GM23338 (cell line): ENCODE results near the gene KLHL22. TPM values are rescaled to one million over a fixed set of nuclear protein-coding genes. Genes with fewer than 3 reads are reported as not detected.

Experiments used
- ATAC-seq: fragments of 200-7000 bp; cut with Tn5 transposase; 3 replicates; pipeline ENCODE4 v1.9.1; 2020
- DNase-seq: peaks from one replicate; pipeline ENCODE4 v3.0.0-alpha.2; 2015; ENCODE audit warnings: low spot score
- H2AFZ ChIP-seq: fragments of 200-600 bp; sonication (generic); 2 replicates; pipeline ENCODE4 v1.8.0; 2016; ENCODE audit warnings: antibody characterized with exemption, mild to moderate bottlenecking, moderate library complexity
- H3F3A ChIP-seq: fragments of 200-600 bp; sonication (generic); replicated peaks from 2 replicates; pipeline ENCODE4 v1.8.0; 2017; ENCODE audit warnings: antibody characterized with exemption, mixed run types, low read depth
- H3K27ac ChIP-seq: fragments of 200-600 bp; sonication (generic); 2 replicates; pipeline ENCODE4 v1.6.1; 2016; ENCODE audit warnings: low read depth
- H3K27me3 ChIP-seq: fragments of 200-600 bp; sonication (generic); 2 replicates; pipeline ENCODE4 v1.8.0; 2016; ENCODE audit warnings: mild to moderate bottlenecking, mixed run types, moderate library complexity; ENCODE audit not compliant: insufficient read depth
- H3K36me3 ChIP-seq: fragments of 200-600 bp; sonication (generic); 2 replicates; pipeline ENCODE4 v1.8.0; 2016; ENCODE audit warnings: mild to moderate bottlenecking; ENCODE audit not compliant: insufficient read depth
- H3K4me1 ChIP-seq: fragments of 200-600 bp; sonication (generic); 2 replicates; pipeline ENCODE4 v1.8.0; 2016; ENCODE audit warnings: mild to moderate bottlenecking, moderate library complexity; ENCODE audit not compliant: insufficient read depth
- H3K4me2 ChIP-seq: fragments of 200-600 bp; sonication (generic); 2 replicates; pipeline ENCODE4 v1.7.1; 2017; ENCODE audit warnings: mixed run types
- H3K4me3 ChIP-seq: fragments of 200-600 bp; sonication (generic); 2 replicates; pipeline ENCODE4 v1.6.1; 2016; ENCODE audit warnings: mixed run types
- H3K79me2 ChIP-seq: fragments of 200-600 bp; sonication (generic); replicated peaks from 2 replicates; pipeline ENCODE4 v1.8.0; 2017; ENCODE audit warnings: mild to moderate bottlenecking; ENCODE audit not compliant: insufficient read depth
- H3K9me2 ChIP-seq: fragments of 200-600 bp; sonication (generic); 2 replicates; pipeline ENCODE4 v1.8.0; 2017; ENCODE audit not compliant: insufficient read depth
- H4K20me1 ChIP-seq: fragments of 200-600 bp; sonication (generic); replicated peaks from 2 replicates; pipeline ENCODE4 v1.8.0; 2017; ENCODE audit warnings: mild to moderate bottlenecking; ENCODE audit not compliant: insufficient read depth
- H3K27ac Mint-ChIP-seq: 2 replicates; pipeline ENCODE4 v1.8.0; 2020; ENCODE audit warnings: inconsistent platforms, mild to moderate bottlenecking, moderate library complexity, mixed read lengths
- H3K27me3 Mint-ChIP-seq: 3 replicates; pipeline ENCODE4 v1.8.0; 2022; ENCODE audit warnings: low read depth, mild to moderate bottlenecking, moderate library complexity, mixed read lengths, inconsistent platforms; ENCODE audit not compliant: insufficient read depth, poor library complexity
- H3K36me3 Mint-ChIP-seq: 3 replicates; pipeline ENCODE4 v1.8.0; 2021; ENCODE audit warnings: low read depth, mild to moderate bottlenecking, inconsistent platforms, moderate library complexity, mixed read lengths
- H3K4me1 Mint-ChIP-seq: 3 replicates; pipeline ENCODE4 v1.8.0; 2020; ENCODE audit warnings: mild to moderate bottlenecking, inconsistent platforms, mixed read lengths
- H3K4me3 Mint-ChIP-seq: 3 replicates; pipeline ENCODE4 v1.8.0; 2021; ENCODE audit warnings: moderate library complexity, mild to moderate bottlenecking, inconsistent platforms, mixed read lengths
- H3K9me3 Mint-ChIP-seq: 3 replicates; pipeline ENCODE4 v1.8.0; 2020; ENCODE audit warnings: moderate library complexity, mild to moderate bottlenecking, inconsistent platforms, mixed read lengths
- CTCF ChIP-seq, 2 experiments: fragments of 200-600 bp in 1 of 2; sonication (generic) in 1 of 2; conservative IDR thresholded peaks; 2 replicates each; pipeline versions ENCODE4 v1.5.1 to v1.6.1; 2016 to 2017; ENCODE audit warnings: antibody characterized with exemption in 2 of 2, low read depth in 2 of 2, mild to moderate bottlenecking in 2 of 2, moderate library complexity in 1 of 2
- ETS1 ChIP-seq: IDR thresholded peaks from 2 replicates; pipeline ENCODE4 v1.6.1; 2016; ENCODE audit warnings: antibody characterized with exemption
- ZNF462 ChIP-seq: fragments of 250-450 bp; sonication (Bioruptor Pico); IDR thresholded peaks from 2 replicates; pipeline ENCODE4 v1.5.0; 2020; ENCODE audit warnings: mild to moderate bottlenecking, moderate library complexity
- polyA plus RNA-seq: library from polyadenylated mRNA; unstranded; fragments of >200 nt; fragmentation: Nextera tagmentation; extraction: Ambion mirVana; gene quantifications from 2 replicates; pipeline ENCODE4 v1.2.1, GENCODE V29; 2016
- total RNA-seq: library from RNA; depleted of rRNA; stranded (reverse); fragments of >200 nt; shearing (Covaris generic); gene quantifications from 2 replicates; pipeline ENCODE4 v1.2.3, GENCODE V29; 2014

The KLHL22 gene
- total and polyA plus RNA-seq, 2 experiments from 2014 or later: 2.4 to 16.0 TPM

- Histone ChIP-seq H3K4me2 (no peak overlapping the region), H2AFZ (no peak overlapping the region), H3K36me3 (no peaks in the 10 kb centered on the region; the same call in 1 of the 2 replicates), H3K27ac (no peak overlapping the region), H3K4me3 (no peak overlapping the region), H3K27me3 (no peaks in the 10 kb centered on the region), H4K20me1 (peaks cover 14% of the 10 kb centered on the region), H3K4me1 (peaks cover 4% of the 10 kb centered on the region), H3K9me2 (no peaks in the 10 kb centered on the region), H3F3A (no peaks in the 10 kb centered on the region), H3K79me2 (peaks cover 97% of the 10 kb centered on the region)
- no peak overlapping the region for H3K27ac Mint-ChIP-seq
- peaks cover 5% of the 10 kb centered on the region for H3K9me3 Mint-ChIP-seq
- peaks cover 23% of the 10 kb centered on the region for H3K36me3 Mint-ChIP-seq
- H3K27me3 Mint-ChIP-seq: peaks cover 3% of the 10 kb centered on the region
- ATAC-seq: peak; percentile 39; the same call in 2 of the 3 replicates
- H3K4me1 Mint-ChIP-seq: peaks cover 25% of the 10 kb centered on the region
- DNase-seq: no peak
- no peak for TF ChIP-seq ETS1
- no peak for TF ChIP-seq CTCF (conservative IDR thresholded peaks at IDR 0.05; ENCODE audit: low read depth in 2 of 2)
- TF ChIP-seq ZNF462: no peak
- H3K4me3 Mint-ChIP-seq: no peak overlapping the region
These were observed 27.7 kb upstream of the KLHL22 start for GRCh38 chr22:20523086-20523983.
